Measurements from ENCODE around the gene PKNOX2.

The PKNOX2 gene

DNA sequence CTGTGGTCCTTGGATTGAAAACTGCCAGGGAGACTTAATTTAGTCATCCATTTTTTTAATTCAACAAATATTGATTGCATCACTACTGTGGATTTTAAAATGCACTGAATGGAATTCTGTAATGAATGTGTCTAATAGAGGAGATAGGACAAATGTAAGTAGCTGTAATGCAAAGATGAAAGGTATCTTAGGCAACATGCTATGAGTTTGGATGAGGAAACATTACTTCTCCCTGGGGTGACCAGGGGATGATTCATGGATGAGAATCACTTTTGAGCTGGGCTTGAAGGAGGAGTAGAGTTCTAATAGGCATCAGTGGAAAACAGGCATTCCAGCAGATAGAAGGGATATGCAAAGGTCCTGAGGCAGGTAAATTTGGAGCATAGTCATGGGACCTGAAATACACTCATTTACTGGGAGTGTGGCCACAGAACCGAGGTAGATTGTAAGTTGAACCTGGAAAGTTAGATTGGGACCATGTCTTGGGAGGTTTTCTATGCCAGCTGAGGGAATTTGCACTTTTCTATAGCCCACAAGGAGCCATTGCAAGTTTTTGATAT lies 43.4 kb downstream of the PKNOX2 start:
- Histone ChIP-seq H3K27ac (replicated peaks) (no peak overlapping the region), H3K27me3 (ENCODE audit: insufficient read depth, poor library complexity, severe bottlenecking) (no peaks in the 10 kb centered on the region), H3K4me3 (replicated peaks; ENCODE audit: insufficient read depth, low read length) (no peak overlapping the region)
- TF ChIP-seq POLR2AphosphoS5 (IDR thresholded peaks at IDR 0.05; ENCODE audit: low read depth) (no peak), GABPA (IDR thresholded peaks at IDR 0.05; ENCODE audit: low read depth) (no peak), CTCF (IDR thresholded peaks at IDR 0.05; ENCODE audit: insufficient read depth, low read length) (no peak), SPI1 (IDR thresholded peaks at IDR 0.05; ENCODE audit: borderline replicate concordance, low read depth) (no peak)
- DNase-seq (ENCODE audit: low read depth in 1 of 2, low spot score in 1 of 2), result no peak

- no peak overlapping the region for H3K27ac ChIP-seq (replicated peaks)
- TF ChIP-seq SPI1 (IDR thresholded peaks at IDR 0.05; ENCODE audit: borderline replicate concordance, low read depth), result no peak
- no peak for TF ChIP-seq POLR2AphosphoS5 (IDR thresholded peaks at IDR 0.05; ENCODE audit: low read depth)
- no peak for TF ChIP-seq CTCF (IDR thresholded peaks at IDR 0.05; ENCODE audit: insufficient read depth, low read length)
- no peak for TF ChIP-seq GABPA (IDR thresholded peaks at IDR 0.05; ENCODE audit: low read depth)
- TF ChIP-seq, protein P1, sequence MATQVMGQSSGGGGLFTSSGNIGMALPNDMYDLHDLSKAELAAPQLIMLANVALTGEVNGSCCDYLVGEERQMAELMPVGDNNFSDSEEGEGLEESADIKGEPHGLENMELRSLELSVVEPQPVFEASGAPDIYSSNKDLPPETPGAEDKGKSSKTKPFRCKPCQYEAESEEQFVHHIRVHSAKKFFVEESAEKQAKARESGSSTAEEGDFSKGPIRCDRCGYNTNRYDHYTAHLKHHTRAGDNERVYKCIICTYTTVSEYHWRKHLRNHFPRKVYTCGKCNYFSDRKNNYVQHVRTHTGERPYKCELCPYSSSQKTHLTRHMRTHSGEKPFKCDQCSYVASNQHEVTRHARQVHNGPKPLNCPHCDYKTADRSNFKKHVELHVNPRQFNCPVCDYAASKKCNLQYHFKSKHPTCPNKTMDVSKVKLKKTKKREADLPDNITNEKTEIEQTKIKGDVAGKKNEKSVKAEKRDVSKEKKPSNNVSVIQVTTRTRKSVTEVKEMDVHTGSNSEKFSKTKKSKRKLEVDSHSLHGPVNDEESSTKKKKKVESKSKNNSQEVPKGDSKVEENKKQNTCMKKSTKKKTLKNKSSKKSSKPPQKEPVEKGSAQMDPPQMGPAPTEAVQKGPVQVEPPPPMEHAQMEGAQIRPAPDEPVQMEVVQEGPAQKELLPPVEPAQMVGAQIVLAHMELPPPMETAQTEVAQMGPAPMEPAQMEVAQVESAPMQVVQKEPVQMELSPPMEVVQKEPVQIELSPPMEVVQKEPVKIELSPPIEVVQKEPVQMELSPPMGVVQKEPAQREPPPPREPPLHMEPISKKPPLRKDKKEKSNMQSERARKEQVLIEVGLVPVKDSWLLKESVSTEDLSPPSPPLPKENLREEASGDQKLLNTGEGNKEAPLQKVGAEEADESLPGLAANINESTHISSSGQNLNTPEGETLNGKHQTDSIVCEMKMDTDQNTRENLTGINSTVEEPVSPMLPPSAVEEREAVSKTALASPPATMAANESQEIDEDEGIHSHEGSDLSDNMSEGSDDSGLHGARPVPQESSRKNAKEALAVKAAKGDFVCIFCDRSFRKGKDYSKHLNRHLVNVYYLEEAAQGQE (IDR thresholded peaks at IDR 0.05; ENCODE audit: insufficient replicate concordance, low read depth), result no peak
- DNase-seq (ENCODE audit: low read depth in 1 of 2, low spot score in 1 of 2), result no peak
- no peak overlapping the region for H3K4me3 ChIP-seq (replicated peaks; ENCODE audit: insufficient read depth, low read length)
- H3K27me3 ChIP-seq (ENCODE audit: insufficient read depth, poor library complexity, severe bottlenecking), result no peaks in the 10 kb centered on the region
Observed at GRCh38 chr11:125210066-125210465, 45.5 kb downstream of the PKNOX2 start.

DNA sequence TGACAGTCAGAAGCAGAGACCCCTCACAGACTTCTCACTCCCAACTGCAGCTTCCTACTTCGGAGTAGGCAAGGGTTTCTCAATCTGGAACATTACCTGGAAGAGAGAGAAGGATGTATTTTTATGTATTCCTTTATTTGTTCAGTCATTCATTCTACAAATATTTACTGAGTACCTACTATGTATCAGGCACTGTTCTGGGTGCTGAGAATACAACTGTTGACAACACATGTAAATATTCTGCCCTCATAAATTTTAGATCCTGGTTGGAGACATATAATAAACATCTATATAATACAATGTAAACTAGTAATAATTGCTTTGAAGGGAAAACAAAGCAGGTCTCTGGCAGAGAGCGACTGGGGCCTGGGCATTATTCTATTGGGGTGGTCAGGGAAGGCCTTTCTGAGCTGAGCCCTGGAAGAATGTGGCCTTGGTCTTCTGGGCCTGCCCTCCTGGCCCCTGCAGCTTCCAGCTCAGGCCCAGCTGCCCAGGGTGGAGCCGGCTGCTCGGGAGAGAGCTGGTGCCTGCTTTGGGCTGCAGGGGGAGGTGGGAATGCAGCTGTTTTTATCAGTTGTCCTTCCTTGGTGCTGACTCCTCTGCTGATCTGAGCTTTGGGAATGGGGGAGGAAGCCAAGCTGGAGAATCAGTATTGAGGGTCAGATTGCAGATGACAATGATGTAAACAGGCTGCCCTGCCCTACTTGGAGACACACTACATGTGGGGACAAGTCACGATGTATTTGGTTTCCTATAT lies 46.8 kb downstream of the PKNOX2 start:
- Histone ChIP-seq H3K27ac (replicated peaks) (no peak overlapping the region), H3K27me3 (ENCODE audit: insufficient read depth, poor library complexity, severe bottlenecking) (no peaks in the 10 kb centered on the region), H3K4me3 (replicated peaks; ENCODE audit: insufficient read depth, low read length) (no peak overlapping the region)
- no peak for TF ChIP-seq SPI1 (IDR thresholded peaks at IDR 0.05; ENCODE audit: borderline replicate concordance, low read depth)
- TF ChIP-seq GABPA (IDR thresholded peaks at IDR 0.05; ENCODE audit: low read depth), result no peak
- TF ChIP-seq, protein P1 (IDR thresholded peaks at IDR 0.05; ENCODE audit: insufficient replicate concordance, low read depth), result no peak
- no peak for TF ChIP-seq POLR2AphosphoS5 (IDR thresholded peaks at IDR 0.05; ENCODE audit: low read depth)
- TF ChIP-seq CTCF (IDR thresholded peaks at IDR 0.05; ENCODE audit: insufficient read depth, low read length), result no peak
- no peak for DNase-seq (ENCODE audit: low read depth in 1 of 2, low spot score in 1 of 2)
